ENCODE measurements around the gene ABCC2. TPM values are rescaled to one million over a fixed set of nuclear protein-coding genes. Genes with fewer than 3 reads are reported as not detected.

Gene ABCC2
- total and polyA plus RNA-seq, 4 donors = 0.44 to 0.68 (median 0.58) TPM

Other genes starting within 250 kb of the ABCC2 start
- not detected for gene NKX2-3, start 249.7 kb upstream of the ABCC2 start, total RNA-seq
- not detected for gene NKX2-3, start 249.7 kb upstream of the ABCC2 start, polyA plus RNA-seq (ENCODE audit: insufficient read length in 2 of 2)
- 10 to 100 TPM; 22.9 to 36.5 TPM for gene SLC25A28, start 162.2 kb upstream of the ABCC2 start, total RNA-seq
- 10 to 100 TPM; 56.0 to 65.2 TPM for gene SLC25A28, start 162.2 kb upstream of the ABCC2 start, polyA plus RNA-seq (ENCODE audit: insufficient read length in 2 of 2)
- gene ENTPD7, start 123.1 kb upstream of the ABCC2 start, total RNA-seq = 10 to 100 TPM; 18.0 to 19.0 TPM
- 1 to 10 TPM; 7.2 TPM for gene ENTPD7, start 123.1 kb upstream of the ABCC2 start, polyA plus RNA-seq (ENCODE audit: insufficient read length in 2 of 2)
- 10 to 100 TPM; 37.8 to 42.0 TPM for gene COX15, start 50.5 kb upstream of the ABCC2 start, total RNA-seq
- gene COX15, start 50.5 kb upstream of the ABCC2 start, polyA plus RNA-seq (ENCODE audit: insufficient read length in 2 of 2) = 10 to 100 TPM; 41.2 to 44.1 TPM
- gene CUTC, start 50.4 kb upstream of the ABCC2 start, total RNA-seq = 10 to 100 TPM; 16.3 to 18.8 TPM
- 10 to 100 TPM; 19.6 to 23.9 TPM for gene CUTC, start 50.4 kb upstream of the ABCC2 start, polyA plus RNA-seq (ENCODE audit: insufficient read length in 2 of 2)
- gene DNMBP, start 227.3 kb downstream of the ABCC2 start, total RNA-seq = 10 to 100 TPM; 10.8 to 18.0 TPM
- 10 to 100 TPM; 11.9 to 14.0 TPM for gene DNMBP, start 227.3 kb downstream of the ABCC2 start, polyA plus RNA-seq (ENCODE audit: insufficient read length in 2 of 2)